ENCODE measurements around the gene ADAMTS17.

Gene ADAMTS17

DNA sequence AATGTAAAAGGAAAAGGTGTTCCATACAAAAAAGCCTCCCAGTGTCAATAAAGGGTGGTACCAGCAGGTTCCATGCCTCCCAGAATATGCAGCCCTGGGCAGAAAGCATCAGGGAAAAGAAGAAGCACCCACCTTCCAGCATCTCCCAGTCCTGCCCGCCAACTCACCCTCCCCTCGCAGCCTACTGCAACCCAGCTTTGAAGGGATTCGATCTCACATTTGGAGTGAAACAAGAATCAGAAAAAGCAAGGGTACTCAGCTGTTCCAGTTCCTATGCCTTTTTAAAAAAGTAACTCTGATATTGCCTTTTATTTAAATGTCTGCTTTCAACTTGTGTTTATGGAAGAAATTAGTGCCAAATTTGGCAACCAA is 166.9 kb downstream of the ADAMTS17 start:
- no peak for DNase-seq (ENCODE audit: low read depth in 1 of 2, low spot score in 1 of 2)

DNA sequence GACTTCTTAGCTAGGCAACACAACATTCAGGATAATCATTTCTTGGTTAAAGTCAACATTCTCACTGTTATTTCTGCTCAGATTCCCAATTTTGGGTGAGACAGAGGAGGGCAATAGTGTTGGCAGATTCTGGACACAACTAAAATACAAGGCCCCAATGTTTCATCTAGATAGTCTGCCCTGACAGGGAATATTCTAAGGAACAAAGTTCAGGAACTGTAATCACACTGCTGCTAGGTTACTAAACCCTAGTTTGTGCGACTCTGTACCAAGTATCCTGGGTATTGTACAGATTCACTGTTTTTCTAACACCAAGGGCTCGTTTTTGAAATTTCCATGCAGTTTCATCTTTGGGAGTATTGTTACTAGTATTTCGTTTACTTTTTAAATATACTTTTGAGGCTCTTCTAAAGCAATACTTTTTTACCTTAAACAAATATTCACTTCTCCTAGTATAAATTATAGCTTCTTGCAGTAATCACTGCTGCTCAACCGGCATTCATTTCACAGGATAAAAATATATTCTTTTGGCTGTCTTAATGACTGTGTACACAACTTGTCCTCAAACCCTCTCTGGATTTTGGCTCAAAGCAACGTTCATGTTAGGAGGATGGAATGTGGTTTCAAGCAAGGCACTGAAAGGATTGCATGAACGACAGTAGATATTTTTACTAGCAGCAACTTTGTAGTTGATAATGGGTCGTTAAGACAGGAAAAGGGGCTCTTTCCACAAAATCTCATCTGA is 167.4 kb downstream of the ADAMTS17 start:
- DNase-seq (ENCODE audit: low read depth in 1 of 2, low spot score in 1 of 2): no peak

- DNase-seq (ENCODE audit: low read depth in 1 of 2, low spot score in 1 of 2): no peak
These were observed 169.3 kb downstream of the ADAMTS17 start for GRCh38 chr15:100172356-100173024.

DNA sequence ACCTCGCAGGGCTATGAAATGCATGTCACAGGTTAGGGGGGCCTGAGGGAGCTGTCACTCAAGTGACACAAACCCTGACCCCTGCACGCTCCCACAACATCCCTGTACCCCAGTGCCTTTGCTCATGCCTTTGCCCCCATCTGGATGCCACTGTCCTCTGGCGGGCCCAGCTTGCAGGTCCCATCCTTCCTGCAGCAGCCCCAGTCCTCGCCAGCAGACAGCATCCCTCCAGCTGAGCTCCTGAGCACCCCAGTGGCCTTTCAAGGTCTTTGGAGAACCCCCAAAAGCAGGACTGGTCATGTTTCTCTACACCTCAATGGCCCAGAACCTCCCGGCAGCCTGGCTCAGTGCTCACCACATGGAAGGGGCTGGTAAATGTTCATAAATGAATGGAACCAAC is 170.4 kb downstream of the ADAMTS17 start:
- DNase-seq (ENCODE audit: low read depth in 1 of 2, low spot score in 1 of 2): no peak

DNA sequence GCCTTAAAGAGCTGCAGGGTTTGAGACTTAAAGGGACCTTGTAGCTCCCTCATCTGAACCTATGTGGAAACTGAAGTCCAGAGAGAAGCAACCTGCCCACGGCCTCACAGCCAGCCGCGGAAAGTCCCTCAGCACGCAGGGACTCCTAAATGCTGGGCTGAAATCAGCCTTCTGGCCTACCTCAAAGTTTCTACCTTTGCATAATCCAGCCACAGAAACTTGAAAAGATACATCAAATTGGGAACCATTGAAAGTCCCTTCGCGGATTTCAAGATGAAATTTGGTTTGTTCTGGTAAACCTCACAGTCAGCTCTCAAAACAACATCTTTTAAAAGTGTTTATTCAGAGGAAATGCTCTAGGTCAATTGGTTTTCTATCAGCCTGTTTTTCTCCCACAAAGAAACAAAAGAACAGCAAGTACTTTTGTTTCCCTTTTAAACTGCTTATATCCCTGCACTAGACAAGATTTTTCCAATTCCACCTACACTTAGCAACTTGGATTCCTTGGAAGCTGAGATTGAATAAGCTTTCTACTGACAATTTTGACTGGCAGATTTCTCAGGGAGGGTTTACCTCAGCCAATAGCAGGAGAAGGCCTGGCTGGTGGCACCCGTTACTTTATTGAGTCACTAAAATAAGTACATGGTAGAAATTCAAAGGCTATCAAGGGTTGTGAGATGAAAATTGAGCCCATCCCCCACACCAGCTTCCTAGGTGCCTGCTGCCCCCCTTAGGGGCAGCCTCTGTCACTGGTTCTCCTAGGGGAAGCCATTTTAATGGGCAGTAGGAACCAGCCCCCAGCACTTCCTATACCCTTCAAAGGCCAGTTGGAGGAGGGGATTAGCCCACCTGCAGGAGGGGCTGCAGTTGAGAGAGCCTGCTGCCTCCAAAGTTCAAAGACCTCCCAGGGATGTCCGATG is 171.2 kb downstream of the ADAMTS17 start:
- no peak for DNase-seq (ENCODE audit: low read depth in 1 of 2, low spot score in 1 of 2)

DNA sequence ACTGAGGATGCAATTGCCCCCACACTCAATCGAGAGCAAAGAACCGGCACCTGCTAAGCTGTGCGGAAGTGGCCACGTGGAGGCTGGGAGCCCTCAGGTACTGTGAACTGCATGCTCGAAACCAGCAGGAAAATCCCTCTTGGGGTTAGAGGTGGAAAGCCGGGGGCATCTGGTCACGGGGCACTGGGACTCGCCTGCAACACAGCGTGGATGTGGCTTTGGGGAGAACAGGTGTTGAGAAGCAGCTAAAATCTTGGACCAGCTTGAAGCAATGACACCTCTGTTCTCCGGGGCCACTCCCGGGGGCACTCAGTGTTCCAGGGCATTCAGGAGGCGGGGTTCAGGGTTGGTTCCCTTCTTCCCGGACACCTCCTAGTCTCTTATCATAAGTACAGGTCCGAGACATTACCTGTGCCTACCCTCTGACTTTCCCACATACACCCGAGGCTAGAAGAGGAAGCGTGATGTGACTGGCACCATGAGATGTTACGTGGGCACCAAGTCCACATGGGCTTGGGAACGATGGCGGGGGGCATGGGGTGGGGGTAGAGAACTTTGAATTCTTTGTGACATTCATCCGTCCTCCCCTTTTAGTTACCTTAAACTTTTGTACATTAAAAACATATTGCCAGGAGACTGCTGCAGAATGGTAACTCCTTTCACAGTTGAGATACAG is 172.0 kb downstream of the ADAMTS17 start:
- DNase-seq (ENCODE audit: low read depth in 1 of 2, low spot score in 1 of 2): no peak

DNA sequence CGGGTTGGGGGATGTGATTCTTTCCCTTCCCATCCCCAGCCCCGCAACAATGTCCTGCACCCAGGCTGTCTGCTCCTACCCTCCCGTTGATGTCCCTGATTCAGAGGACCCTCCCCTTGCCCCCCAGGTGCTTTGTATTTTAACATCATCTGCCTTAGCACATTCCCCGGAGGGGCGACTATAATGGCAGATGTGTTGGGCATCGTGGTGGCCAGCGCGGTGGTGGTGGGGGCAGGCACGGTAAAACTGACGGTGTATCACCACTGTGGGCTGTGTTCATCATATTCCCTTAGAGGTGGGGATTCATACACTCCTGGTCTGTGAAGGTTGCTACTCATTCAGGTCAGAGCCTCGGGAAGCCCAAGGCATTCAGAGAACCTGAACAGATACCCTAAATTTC is 173.0 kb downstream of the ADAMTS17 start:
- no peak for DNase-seq (ENCODE audit: low read depth in 1 of 2, low spot score in 1 of 2)

- DNase-seq (ENCODE audit: low read depth in 1 of 2, low spot score in 1 of 2): no peak
These were observed 173.8 kb downstream of the ADAMTS17 start for GRCh38 chr15:100167884-100168375.

- DNase-seq (ENCODE audit: low read depth in 1 of 2, low spot score in 1 of 2): no peak
These were observed 175.5 kb downstream of the ADAMTS17 start for GRCh38 chr15:100166313-100166712.

- no peak for DNase-seq (ENCODE audit: low read depth in 1 of 2, low spot score in 1 of 2)
These were observed 177.8 kb downstream of the ADAMTS17 start for GRCh38 chr15:100163961-100164360.

DNA sequence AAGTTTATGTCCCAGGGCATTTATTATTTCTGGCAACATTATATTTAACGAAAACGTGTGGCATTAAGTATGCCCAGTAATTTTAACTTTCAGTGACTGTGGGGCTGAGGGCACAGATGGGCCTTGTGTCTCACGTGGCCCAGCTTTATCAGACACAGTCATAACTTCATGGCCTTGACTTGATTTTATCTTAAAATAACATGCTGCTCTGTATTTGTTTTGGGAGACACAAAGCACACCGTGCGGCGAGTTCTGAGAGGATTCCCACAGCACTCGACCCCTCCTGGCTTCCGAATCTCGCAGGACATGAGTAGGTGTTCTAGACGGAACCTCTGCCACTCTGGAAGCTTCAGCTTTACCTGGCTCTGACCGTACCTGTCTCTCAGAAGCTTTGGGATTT is 180.8 kb downstream of the ADAMTS17 start:
- no peak for DNase-seq (ENCODE audit: low read depth in 1 of 2, low spot score in 1 of 2)

GRCh38 chr15:100159436-100159835 is 182.3 kb downstream of the ADAMTS17 start:
- no peak for DNase-seq (ENCODE audit: low read depth in 1 of 2, low spot score in 1 of 2)

GRCh38 chr15:100158356-100158755 is 183.4 kb downstream of the ADAMTS17 start:
- DNase-seq (ENCODE audit: low read depth in 1 of 2, low spot score in 1 of 2): no peak

GRCh38 chr15:100156201-100156600 is 185.6 kb downstream of the ADAMTS17 start:
- DNase-seq (ENCODE audit: low read depth in 1 of 2, low spot score in 1 of 2): no peak

GRCh38 chr15:100154338-100154737 is 187.4 kb downstream of the ADAMTS17 start:
- no peak for DNase-seq (ENCODE audit: low read depth in 1 of 2, low spot score in 1 of 2)

GRCh38 chr15:100152463-100152862 is 189.3 kb downstream of the ADAMTS17 start:
- DNase-seq (ENCODE audit: low read depth in 1 of 2, low spot score in 1 of 2): no peak

- DNase-seq (ENCODE audit: low read depth in 1 of 2, low spot score in 1 of 2): no peak
These were observed 190.9 kb downstream of the ADAMTS17 start for GRCh38 chr15:100150906-100151305.

DNA sequence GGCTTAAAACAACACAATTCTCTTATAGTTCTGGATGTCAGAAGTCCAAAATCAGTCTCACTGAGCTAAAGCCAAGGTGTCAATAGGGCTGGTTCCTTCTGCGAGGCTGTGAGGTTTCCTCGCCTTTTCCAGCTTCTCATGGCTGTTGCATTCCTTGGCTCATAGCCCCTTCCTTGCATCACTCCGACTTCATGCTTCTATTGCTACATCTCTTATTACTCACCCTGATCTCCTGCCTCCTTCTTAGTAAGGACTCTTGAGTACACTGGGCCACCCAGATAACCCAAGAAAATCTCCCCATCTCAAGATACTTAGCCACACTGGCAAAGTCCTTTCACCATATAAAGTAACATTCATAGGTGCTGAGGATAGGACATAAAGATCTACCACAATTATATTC is 193.9 kb downstream of the ADAMTS17 start:
- no peak for DNase-seq (ENCODE audit: low read depth in 1 of 2, low spot score in 1 of 2)

DNA sequence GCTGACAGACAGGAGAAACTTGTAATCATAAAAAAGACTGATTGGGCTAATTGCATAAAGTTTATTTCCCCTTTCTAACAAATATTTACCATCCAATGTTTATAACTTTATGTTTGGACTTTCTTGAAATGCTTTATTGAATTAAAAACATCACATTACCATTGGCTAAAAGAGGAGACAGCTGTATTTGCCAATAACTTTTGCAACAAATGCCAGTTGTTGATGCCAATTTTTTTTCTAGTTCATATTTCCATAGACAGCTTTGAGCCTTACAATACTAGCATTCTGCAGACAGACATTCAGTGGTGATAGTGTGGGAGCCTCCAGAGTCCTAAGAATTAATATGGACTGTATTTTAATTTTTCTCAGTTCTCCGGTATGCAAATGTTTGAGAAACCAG is 198.4 kb downstream of the ADAMTS17 start:
- no peak for DNase-seq (ENCODE audit: low read depth in 1 of 2, low spot score in 1 of 2)

DNA sequence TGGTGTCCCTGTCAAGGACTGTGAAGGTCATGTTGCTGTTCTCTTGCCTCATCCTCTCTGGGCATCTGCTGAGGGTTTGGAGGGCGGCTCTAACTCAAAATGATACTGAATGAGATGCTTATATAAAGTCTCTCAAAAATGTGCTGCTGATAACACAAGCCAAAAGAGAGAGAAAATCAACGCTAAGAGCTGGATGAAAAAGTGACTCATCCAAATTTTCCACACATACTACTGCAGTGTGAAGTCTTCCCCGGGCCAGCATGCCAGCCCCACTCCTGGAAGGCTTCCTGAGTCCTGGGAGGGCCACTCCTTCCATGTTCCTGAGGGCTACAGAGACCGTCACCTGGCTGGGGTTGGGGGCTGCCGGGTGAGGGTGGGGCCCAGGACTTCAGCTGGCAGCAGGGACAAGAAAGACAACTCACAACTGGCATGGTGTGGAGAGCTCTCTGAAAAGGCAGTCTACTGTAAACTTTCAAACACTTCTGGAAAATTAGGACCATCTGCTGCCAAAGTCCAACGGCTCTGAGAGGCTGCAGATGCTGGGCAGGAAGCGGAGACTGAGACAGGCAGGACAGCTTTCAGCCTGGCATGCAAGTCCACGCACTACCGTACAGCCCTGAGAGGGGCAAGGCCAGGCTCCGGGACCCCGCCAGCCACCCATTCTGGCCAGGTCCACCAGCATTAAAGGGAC is 200.3 kb downstream of the ADAMTS17 start:
- no peak for DNase-seq (ENCODE audit: low read depth in 1 of 2, low spot score in 1 of 2)

All from activated CD4-positive, alpha-beta T cell treated with anti-CD3 and anti-CD28 coated beads, Interleukin-2, amount 50 U/mL, for 24 hours (primary cell).